ENCODE data around the gene C3orf20.

C3orf20 gene

DNA sequence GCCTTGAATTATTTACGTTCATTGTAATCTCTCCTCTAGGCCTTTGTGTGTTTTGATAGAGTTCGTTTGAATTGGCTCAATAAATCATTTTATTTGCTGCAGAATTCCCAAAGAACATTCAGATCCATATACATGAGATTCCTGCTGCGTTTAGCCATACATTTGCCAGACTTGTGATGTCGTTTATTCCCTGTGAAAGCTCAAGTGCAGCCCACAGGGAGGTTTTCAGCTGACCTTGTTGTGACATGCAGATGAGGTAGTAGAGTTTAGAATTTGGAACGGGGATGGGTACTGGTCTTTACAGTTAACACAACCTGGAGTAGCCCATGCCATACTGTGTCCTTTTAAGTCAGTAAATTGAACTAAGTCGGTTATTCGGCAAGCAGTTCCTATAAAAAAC is at the start of gene C3orf20:
Gene C3orf20, plus strand, starts transcription at position 301 of the 400 bp plus-strand sequence. CDS start 7,573 bp downstream, outside the sequence.
- DNase-seq, result no peak

DNA sequence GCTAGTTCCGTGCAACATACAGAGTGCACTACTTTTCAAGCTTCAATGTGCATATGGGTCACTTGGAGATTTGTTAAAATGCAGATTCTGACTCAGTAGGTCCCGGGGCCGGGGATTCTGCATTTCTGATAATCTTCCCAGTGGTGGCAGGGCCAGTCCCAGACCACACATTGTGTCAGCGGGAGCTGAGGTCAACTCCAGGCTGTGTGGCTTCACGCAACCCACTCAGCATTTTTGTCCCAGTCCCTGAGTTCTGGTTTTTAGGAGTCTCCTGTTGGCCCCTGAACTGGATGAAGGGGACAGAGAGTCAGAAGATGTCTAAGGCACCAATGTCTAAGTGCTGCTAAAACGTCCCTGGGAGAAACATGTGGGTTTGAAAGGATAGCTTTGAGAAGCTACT is 49.5 kb upstream of the C3orf20 start:
- DNase-seq, result no peak

GRCh38 chr3:14627815-14628214 is 47.1 kb upstream of the C3orf20 start:
- no peak for DNase-seq

GRCh38 chr3:14628406-14628805 is 46.5 kb upstream of the C3orf20 start:
- DNase-seq, result no peak

DNA sequence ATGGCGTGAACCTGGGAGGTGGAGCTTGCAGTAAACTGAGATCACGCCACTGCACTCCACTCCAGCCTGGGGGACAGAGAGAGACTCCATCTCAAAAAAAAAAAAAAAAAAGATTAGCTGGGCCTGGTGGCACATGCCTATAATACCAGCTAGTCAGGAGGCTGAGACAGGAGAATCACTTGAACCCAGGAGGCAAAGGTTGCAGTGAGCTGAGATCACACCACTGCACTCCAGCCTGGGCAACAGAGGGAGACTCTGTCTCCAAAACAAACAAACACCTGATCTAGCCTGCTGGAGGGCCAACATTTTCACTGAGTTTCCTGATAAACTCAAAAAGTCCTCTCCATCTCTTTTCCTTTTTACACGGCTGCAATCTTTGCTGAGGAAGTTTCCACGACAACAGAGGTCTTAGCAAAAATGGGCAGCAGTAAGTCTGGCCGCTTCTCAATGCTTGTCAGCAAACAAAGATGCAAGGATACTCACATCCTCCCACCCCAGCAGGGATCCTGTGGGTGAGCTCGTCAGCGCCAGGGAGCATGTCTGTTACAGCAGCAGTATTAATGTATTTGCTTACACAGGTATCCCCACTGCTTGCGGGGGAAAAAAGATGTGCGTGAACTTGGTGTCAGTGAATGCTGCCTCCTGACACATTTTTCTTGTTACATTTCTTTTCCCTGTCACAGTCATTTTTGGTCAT is 44.4 kb upstream of the C3orf20 start:
- no peak for DNase-seq

DNA sequence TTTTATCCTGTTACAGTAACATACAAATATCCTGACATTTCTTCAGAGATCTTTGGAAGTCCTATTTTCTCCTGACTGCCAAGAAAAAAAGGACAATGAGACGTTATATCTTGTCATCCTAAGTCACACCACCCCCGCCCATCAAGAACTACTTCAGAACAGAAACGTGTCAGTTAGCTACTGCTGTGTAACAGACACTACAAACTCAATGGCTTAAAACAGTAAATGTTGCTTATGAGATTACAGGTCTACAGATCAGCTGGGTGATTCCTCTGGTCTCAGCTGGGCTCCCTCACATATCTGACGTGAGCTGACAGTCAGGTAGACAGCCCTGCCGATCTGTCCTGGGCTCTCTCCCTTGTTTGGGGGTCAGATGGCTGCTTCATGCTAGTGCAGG is 43.8 kb upstream of the C3orf20 start:
- no peak for DNase-seq

DNA sequence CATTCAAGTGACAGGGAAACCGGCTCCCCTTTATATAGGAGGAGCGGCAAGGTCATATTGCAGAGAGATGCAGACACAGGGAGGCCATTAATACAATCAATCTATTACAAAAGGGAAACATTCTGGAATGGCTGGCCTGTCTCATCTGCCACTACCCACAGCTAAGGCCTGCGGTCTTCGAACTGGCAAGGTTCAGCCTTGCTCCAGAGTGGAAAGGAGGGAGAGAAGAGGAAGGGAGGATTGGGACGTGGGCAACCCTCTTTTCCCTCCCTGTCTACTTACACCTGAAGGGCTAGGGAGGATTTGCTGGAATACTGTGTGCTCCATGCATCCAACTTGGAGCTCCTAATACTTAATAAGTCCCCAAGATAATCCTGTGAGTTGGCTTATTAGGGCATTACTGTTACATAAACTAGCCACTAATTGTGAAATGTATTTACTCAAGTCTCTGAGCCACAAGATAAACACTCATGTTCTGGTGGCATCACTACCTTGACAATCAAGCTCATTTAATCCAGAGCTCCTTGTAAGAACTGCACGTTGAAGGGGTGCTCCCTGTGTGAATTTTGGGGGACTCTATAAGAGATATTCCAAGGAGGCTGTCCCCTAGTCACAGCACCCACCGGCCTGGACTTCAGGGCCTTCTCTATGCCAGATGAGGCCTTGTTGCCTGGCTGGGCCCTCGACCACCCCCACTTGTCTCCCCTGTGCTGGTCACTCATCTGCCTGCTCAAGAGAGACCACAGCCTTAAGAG is 43.1 kb upstream of the C3orf20 start:
- no peak for DNase-seq

- no peak for DNase-seq
These were observed 42.5 kb upstream of the C3orf20 start for GRCh38 chr3:14632442-14632930.

- no peak for DNase-seq
These were observed 41.5 kb upstream of the C3orf20 start for GRCh38 chr3:14633417-14633816.

- DNase-seq, result no peak
These were observed 41.0 kb upstream of the C3orf20 start for GRCh38 chr3:14633819-14634424.

GRCh38 chr3:14634763-14635400 is 40.1 kb upstream of the C3orf20 start:
- no peak for DNase-seq

- DNase-seq, result no peak
These were observed 38.3 kb upstream of the C3orf20 start for GRCh38 chr3:14636496-14637087.

DNA sequence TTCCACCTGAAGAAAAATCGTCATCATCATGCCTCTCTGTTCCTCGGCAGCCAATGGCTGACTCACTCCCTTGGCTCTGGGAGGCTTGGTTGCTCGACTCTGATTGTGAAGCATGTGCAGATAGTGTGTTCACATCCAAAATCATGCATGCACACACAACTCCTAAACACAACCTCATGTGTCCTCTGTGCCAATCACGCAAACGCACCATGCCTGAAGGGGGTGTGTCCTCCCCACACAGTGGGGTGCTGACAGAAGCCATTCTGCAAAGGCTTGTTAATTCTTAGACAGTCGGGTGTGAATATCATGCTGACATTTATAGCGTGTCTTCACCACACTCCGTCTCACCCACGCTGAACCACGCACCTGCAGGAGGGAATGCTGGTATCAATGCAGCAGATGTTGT is 34.8 kb upstream of the C3orf20 start:
- no peak for DNase-seq

- DNase-seq, result no peak
These were observed 34.2 kb upstream of the C3orf20 start for GRCh38 chr3:14640734-14641133.

DNA sequence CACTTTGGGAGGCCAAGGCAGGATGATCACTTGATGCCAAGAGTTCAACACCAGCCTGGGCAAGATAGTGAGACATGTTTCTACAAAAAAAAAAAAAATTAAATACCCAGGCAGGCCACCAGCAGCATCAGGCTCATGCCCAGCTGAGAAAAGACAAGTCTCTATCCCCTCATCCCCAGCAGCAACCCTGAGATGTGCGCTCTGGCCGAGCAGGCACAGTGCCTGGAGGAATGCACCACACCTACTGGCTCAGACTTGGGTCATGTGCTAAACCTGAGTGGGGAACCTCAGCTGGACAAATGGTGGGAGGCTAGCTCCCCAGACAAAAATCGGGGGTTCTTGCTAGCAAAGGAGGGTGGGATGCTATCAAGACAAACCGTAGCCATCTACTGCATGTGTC is 33.6 kb upstream of the C3orf20 start:
- no peak for DNase-seq

DNA sequence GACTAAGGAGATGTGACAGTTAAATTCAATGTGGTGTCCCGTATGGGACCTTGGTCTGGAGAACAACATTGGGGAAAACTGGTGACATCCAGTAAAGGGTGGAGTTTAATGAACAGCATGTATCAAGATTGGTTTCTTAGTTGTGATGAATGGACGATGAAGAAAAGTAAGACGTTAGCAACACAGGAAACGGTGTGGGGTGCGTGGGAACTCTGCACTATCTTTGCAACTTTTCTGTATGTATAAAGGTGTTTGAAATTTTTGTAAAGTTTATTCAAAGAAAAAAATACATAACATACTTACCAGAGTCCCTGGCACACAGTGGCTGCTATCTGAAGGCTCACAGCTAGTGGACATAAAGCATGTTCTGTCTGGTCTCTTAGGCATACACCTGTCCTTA is 29.5 kb upstream of the C3orf20 start:
- DNase-seq, result no peak

- DNase-seq, result no peak
These were observed 28.8 kb upstream of the C3orf20 start for GRCh38 chr3:14646131-14646573.

DNA sequence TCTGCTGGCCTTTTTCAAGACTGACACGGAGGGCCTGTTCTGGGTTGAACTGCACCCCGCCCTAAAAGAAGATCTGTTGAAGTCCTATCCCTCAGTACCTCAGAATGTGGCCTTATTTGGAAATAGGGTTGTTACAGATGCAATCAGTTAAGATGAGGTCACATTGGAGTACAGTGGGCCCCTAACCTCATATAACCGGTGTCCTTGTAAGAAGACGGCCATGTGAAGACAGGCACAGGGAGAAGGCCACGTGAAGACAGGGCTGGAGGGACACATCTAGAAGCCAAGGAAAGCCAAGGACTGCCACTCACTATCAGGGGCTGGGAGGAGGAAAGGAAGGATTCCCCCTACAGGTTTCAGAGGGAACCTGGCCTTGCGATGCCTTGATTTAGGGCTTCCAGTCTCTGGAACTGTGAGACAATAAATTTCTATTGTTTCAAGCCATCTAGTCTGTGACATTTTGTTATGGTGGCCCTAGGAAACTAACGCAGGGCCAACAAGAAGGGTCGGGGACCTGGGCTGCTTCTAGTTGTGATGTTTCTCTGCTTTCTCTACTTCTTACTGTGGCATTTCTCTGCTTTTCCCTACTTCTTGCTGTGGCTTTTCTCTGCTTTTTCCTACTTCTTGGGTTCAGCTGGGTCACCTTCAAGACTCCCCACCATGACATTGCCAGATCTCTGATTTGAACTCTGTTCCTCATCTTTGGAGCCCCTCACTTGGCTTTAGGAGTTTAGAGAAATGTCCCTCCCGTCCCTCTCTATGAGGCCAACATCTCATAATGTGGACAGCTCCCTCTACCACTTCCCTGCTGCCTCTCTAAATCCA is 28.1 kb upstream of the C3orf20 start:
- DNase-seq, result no peak

DNA sequence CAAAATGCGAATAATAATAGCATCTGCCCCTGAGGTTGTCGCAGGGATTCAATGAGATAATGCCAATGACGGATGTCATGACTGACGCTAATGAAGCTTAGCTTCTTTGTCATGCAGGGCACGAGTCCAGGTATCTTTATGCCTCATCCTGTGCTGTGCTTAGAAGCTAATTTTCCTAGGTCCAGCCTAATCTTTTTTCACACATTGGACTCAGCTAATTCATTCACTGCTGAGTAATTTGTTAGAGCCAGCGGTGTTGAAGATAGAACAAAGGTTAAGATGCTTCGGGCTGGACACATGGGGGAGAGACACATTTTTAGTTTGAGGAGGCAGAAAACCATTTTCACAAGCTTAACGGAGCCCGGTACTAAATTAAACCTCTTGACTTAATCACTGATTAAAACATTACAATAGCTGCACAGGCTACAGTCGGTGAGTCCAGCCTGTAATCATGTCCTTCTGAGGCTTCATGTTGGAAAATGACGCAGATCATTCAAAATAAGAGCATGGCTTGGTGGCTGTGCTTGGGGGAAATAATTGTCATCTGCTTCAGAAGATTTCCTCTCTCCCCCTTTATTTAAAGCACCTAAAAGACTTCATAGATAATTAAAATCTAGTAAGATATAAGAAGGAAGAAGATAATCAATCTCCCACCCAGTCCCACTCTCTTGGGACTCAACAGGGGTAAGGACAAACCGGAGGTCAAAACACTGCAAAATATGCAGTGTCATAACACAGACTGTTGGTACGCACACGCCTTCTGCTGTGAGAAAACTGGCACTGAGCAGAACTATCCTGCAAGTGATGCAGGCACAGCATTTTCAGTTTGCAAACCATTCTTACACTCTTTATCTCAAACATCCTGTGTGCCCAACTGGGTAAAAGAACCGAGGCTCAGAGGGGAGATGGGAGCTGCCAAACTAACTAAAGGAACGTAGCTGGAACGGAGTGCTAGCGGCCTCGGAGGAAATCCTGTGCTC is 26.7 kb upstream of the C3orf20 start:
- DNase-seq, result no peak

GRCh38 chr3:14649466-14649865 is 25.5 kb upstream of the C3orf20 start:
- DNase-seq, result no peak

DNA sequence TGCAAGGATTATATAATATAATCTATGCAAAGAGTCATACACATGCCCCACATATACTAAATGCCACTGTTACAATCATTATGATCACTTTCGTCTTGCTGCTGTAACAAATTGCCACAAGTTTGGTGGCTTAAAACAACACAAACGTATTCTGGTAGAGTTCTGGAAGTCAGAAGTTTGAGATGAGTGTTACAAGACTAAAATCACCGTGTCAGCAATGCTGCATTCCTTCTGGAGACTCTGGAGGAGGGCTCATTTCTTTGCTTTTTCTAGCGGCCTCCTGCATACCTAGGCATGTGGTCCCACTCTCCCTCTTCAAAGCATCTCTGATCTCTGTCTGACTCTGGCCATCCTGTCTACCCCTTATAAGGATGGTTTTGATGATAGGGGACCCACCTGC is 24.7 kb upstream of the C3orf20 start:
- DNase-seq, result no peak
